HFF-Myc (cell line): ENCODE results near the gene RERGL.

Experiments
- DNase-seq: peaks from one replicate; pipeline ENCODE4 v3.0.0-alpha.2; 2011; ENCODE audit warnings: low read depth; ENCODE audit errors: extremely low read depth
- H3K4me3 ChIP-seq: replicated peaks from 2 replicates; pipeline ENCODE4 v1.5.1; 2011; ENCODE audit warnings: low read depth, mild to moderate bottlenecking, control low read depth, low read length
- CTCF ChIP-seq: IDR thresholded peaks from 2 replicates; pipeline ENCODE4 v1.5.1; 2012; ENCODE audit warnings: mild to moderate bottlenecking, low read depth, low read length, control low read depth; ENCODE audit errors: missing control alignments

RERGL gene

GRCh38 chr12:18090093-18090492, at the start of gene RERGL:
Gene RERGL, minus strand, starts transcription at chr12:18090193. Its CDS starts 53 bp downstream, at chr12:18090140.
- DNase-seq: no peak
- H3K4me3 ChIP-seq: no peak within 1 kb of the TSS
- TF ChIP-seq CTCF: no peak

- no peak for DNase-seq
- H3K4me3 ChIP-seq: no peak overlapping the region
- TF ChIP-seq CTCF: no peak
These were observed 49.3 kb upstream of the RERGL start for GRCh38 chr12:18139254-18139653.

GRCh38 chr12:18135509-18135908, 45.5 kb upstream of the RERGL start:
- H3K4me3 ChIP-seq: no peak overlapping the region
- no peak for DNase-seq
- no peak for TF ChIP-seq CTCF

- TF ChIP-seq CTCF: no peak
- DNase-seq: no peak
- no peak overlapping the region for H3K4me3 ChIP-seq
These were observed 45.1 kb upstream of the RERGL start for GRCh38 chr12:18135086-18135485.

- no peak for DNase-seq
- TF ChIP-seq CTCF: no peak
- no peak overlapping the region for H3K4me3 ChIP-seq
These were observed 40.9 kb upstream of the RERGL start for GRCh38 chr12:18130851-18131250.

- TF ChIP-seq CTCF: no peak
These were observed 33.7 kb upstream of the RERGL start for GRCh38 chr12:18123707-18124106.

GRCh38 chr12:18120899-18121298, 30.9 kb upstream of the RERGL start:
- no peak overlapping the region for H3K4me3 ChIP-seq
- no peak for DNase-seq
- no peak for TF ChIP-seq CTCF

More at GRCh38 chr12:18123707-18124106, 33.7 kb upstream of the RERGL start:
- no peak overlapping the region for H3K4me3 ChIP-seq
- no peak for DNase-seq
